IMR-90 (cell line): ENCODE data around the gene MCF2L. TPM values are rescaled to one million over a fixed set of nuclear protein-coding genes. Genes with fewer than 3 reads are reported as not detected.

Source experiments
- ATAC-seq: fragments of 200-7000 bp; cut with Tn5 transposase; 2 replicates; pipeline ENCODE4 v1.9.1; 2020; ENCODE audit warnings: low read depth, mild to moderate bottlenecking, moderate library complexity
- BruUV-seq: library from RNA; stranded (reverse); fragments of 400-500 nt; replicated peaks from 2 replicates; lab custom pipeline; 2021; lab: Mats Ljungman, UMichigan
- CTCF ChIA-PET: fragments of 300-600 bp; formaldehyde crosslinking; extraction: SDS; loops from one replicate; lab custom pipeline; 2021; ENCODE audit warnings: antibody characterized with exemption; lab: Yijun Ruan, JAX
- POLR2A ChIA-PET: fragments of 300-600 bp; sonication (Branson Sonifier 250); formaldehyde crosslinking; loops from one replicate; lab custom pipeline; 2022; ENCODE audit warnings: antibody characterized with exemption; ENCODE audit not compliant: unreplicated experiment; lab: Charles Lee
- DNase-seq: peaks from one replicate; pipeline ENCODE4 v3.0.0; 2013
- H2AFZ ChIP-seq: replicated peaks from 2 replicates; pipeline ENCODE3; 2013; ENCODE audit warnings: low read length, mild to moderate bottlenecking; ENCODE audit not compliant: poor library complexity
- H2AK5ac ChIP-seq: 2 replicates; pipeline ENCODE4 v1.6.1; 2013; ENCODE audit warnings: low read depth, low read length, inconsistent platforms
- H2AK9ac ChIP-seq: replicated peaks from 2 replicates; pipeline ENCODE3; 2013; ENCODE audit warnings: mild to moderate bottlenecking, low read depth, low read length, moderate library complexity; ENCODE audit not compliant: poor library complexity
- H2BK120ac ChIP-seq: 2 replicates; pipeline ENCODE4 v1.6.1; 2013; ENCODE audit warnings: low read depth, low read length, inconsistent platforms
- H2BK15ac ChIP-seq: 3 replicates; pipeline ENCODE4 v1.6.1; 2013; ENCODE audit warnings: low read depth, low read length, inconsistent platforms
- H2BK20ac ChIP-seq: 2 replicates; pipeline ENCODE4 v1.6.1; 2013; ENCODE audit warnings: low read depth, mild to moderate bottlenecking, inconsistent platforms, low read length, moderate library complexity
- H2BK5ac ChIP-seq: 2 replicates; pipeline ENCODE4 v1.6.1; 2013; ENCODE audit warnings: mild to moderate bottlenecking, low read depth, low read length, inconsistent platforms; ENCODE audit not compliant: poor library complexity, severe bottlenecking
- H3K14ac ChIP-seq: replicated peaks from 2 replicates; pipeline ENCODE4 v1.6.1; 2013; ENCODE audit warnings: low read depth, low read length, inconsistent platforms
- H3K18ac ChIP-seq: 2 replicates; pipeline ENCODE4 v1.6.1; 2013; ENCODE audit warnings: low read depth, low read length, control low read depth
- H3K23ac ChIP-seq: 2 replicates; pipeline ENCODE4 v1.6.1; 2013; ENCODE audit warnings: low read depth, low read length, inconsistent platforms
- H3K27ac ChIP-seq: 2 replicates; pipeline ENCODE4 v1.5.1; 2013; ENCODE audit warnings: mild to moderate bottlenecking, control low read depth, low read length; ENCODE audit not compliant: insufficient read depth
- H3K27me3 ChIP-seq: 2 replicates; pipeline ENCODE4 v1.6.1; 2013; ENCODE audit warnings: low read length; ENCODE audit not compliant: control insufficient read depth, insufficient read depth
- H3K36me3 ChIP-seq: 2 replicates; pipeline ENCODE4 v1.6.1; 2013; ENCODE audit warnings: low read length, mixed read lengths; ENCODE audit not compliant: control insufficient read depth, insufficient read depth
- H3K4ac ChIP-seq: 2 replicates; pipeline ENCODE4 v1.6.1; 2013; ENCODE audit warnings: low read depth, low read length, inconsistent platforms
- H3K4me1 ChIP-seq: 2 replicates; pipeline ENCODE4 v1.6.1; 2013; ENCODE audit warnings: low read length, mixed read lengths; ENCODE audit not compliant: control insufficient read depth, insufficient read depth
- H3K4me2 ChIP-seq: 2 replicates; pipeline ENCODE4 v1.6.1; 2013; ENCODE audit warnings: low read depth, mild to moderate bottlenecking, control low read depth, low read length, moderate library complexity
- H3K4me3 ChIP-seq: 2 replicates; pipeline ENCODE4 v1.5.1; 2013; ENCODE audit warnings: low read depth, mild to moderate bottlenecking, control low read depth, low read length, moderate library complexity; ENCODE audit not compliant: insufficient read depth
- H3K56ac ChIP-seq: 2 replicates; pipeline ENCODE4 v1.6.1; 2013; ENCODE audit warnings: low read length, inconsistent platforms; ENCODE audit not compliant: insufficient read depth; ENCODE audit errors: extremely low read depth
- H3K79me1 ChIP-seq, 2 experiments: 2 replicates each; pipeline ENCODE4 v1.6.1; 2013; ENCODE audit warnings: low read length in 2 of 2, inconsistent platforms in 1 of 2, low read depth in 1 of 2
- H3K9ac ChIP-seq: 2 replicates; pipeline ENCODE4 v1.6.1; 2013; ENCODE audit warnings: low read depth, low read length, control low read depth
- H3K9me1 ChIP-seq: 2 replicates; pipeline ENCODE4 v1.6.1; 2013; ENCODE audit warnings: low read length, inconsistent platforms; ENCODE audit not compliant: insufficient read depth
- H3K9me3 ChIP-seq: 2 replicates; pipeline ENCODE4 v1.6.1; 2013; ENCODE audit warnings: low read length; ENCODE audit not compliant: control insufficient read depth, insufficient read depth
- H4K20me1 ChIP-seq: 2 replicates; pipeline ENCODE4 v1.6.1; 2013; ENCODE audit warnings: low read length, inconsistent platforms; ENCODE audit not compliant: insufficient read depth
- H4K5ac ChIP-seq: 2 replicates; pipeline ENCODE4 v1.6.1; 2013; ENCODE audit warnings: mild to moderate bottlenecking, low read depth, low read length, control low read depth
- H4K8ac ChIP-seq, 2 experiments: 2 replicates each; pipeline ENCODE4 v1.6.1; 2013; ENCODE audit warnings: low read depth in 2 of 2, low read length in 2 of 2, control low read depth in 1 of 2, inconsistent platforms in 1 of 2
- H4K91ac ChIP-seq: 2 replicates; pipeline ENCODE4 v1.6.1; 2013; ENCODE audit warnings: low read depth, low read length, inconsistent platforms; ENCODE audit not compliant: insufficient read depth
- BHLHE40 ChIP-seq: fragments of 150-350 bp; IDR thresholded peaks from 2 replicates; pipeline ENCODE4 v1.6.1; 2016; ENCODE audit warnings: mild to moderate bottlenecking, low read depth, low read length
- CEBPB ChIP-seq: IDR thresholded peaks from 2 replicates; pipeline ENCODE4 v1.6.1; 2012; ENCODE audit warnings: low read depth, low read length, improper control_type of control experiment
- CHD1 ChIP-seq: IDR thresholded peaks from 2 replicates; pipeline ENCODE4 v1.6.1; 2012; ENCODE audit warnings: low read depth, low read length, improper control_type of control experiment
- CTCF ChIP-seq: conservative IDR thresholded peaks from 2 replicates; pipeline ENCODE4 v1.5.1; 2012; ENCODE audit warnings: mild to moderate bottlenecking, low read depth, low read length, improper control_type of control experiment
- FOS ChIP-seq: fragments of 150-350 bp; IDR thresholded peaks from 2 replicates; pipeline ENCODE4 v1.6.1; 2016; ENCODE audit warnings: low read depth, low read length
- MAFK ChIP-seq: IDR thresholded peaks from 2 replicates; pipeline ENCODE4 v1.6.1; 2012; ENCODE audit warnings: low read depth, low read length, improper control_type of control experiment
- MXI1 ChIP-seq: IDR thresholded peaks from 2 replicates; pipeline ENCODE4 v1.6.1; 2012; ENCODE audit warnings: low read depth, mild to moderate bottlenecking, low read length, moderate library complexity, borderline replicate concordance
- NFE2L2 ChIP-seq: fragments of 150-350 bp; IDR thresholded peaks from 2 replicates; pipeline ENCODE4 v1.6.1; 2016; ENCODE audit warnings: low read depth, mild to moderate bottlenecking, low read length
- POLR2A ChIP-seq: IDR thresholded peaks from 2 replicates; pipeline ENCODE4 v1.6.1; 2012; ENCODE audit warnings: mild to moderate bottlenecking, low read depth, low read length
- RAD21 ChIP-seq: IDR thresholded peaks from 2 replicates; pipeline ENCODE4 v1.6.1; 2012; ENCODE audit warnings: low read length, improper control_type of control experiment
- RCOR1 ChIP-seq: IDR thresholded peaks from 2 replicates; pipeline ENCODE4 v1.6.1; 2012; ENCODE audit warnings: mild to moderate bottlenecking, low read length, improper control_type of control experiment; ENCODE audit not compliant: insufficient replicate concordance
- RFX5 ChIP-seq: IDR thresholded peaks from 2 replicates; pipeline ENCODE4 v1.8.0; 2012; ENCODE audit warnings: low read depth, mild to moderate bottlenecking, low read length, moderate library complexity
- SMC3 ChIP-seq: fragments of 150-350 bp; IDR thresholded peaks from 2 replicates; pipeline ENCODE4 v1.6.1; 2016; ENCODE audit warnings: low read depth, mild to moderate bottlenecking, antibody characterized with exemption, low read length, moderate library complexity
- USF2 ChIP-seq: fragments of 150-350 bp; IDR thresholded peaks from 2 replicates; pipeline ENCODE4 v1.6.1; 2017; ENCODE audit warnings: mild to moderate bottlenecking, antibody characterized with exemption, low read length, low read depth
- WGBS, 2 experiments: methylation state at CpG; one replicate each; pipeline versions ENCODE4 v1.1.5 to v1.1.7; 2013; ENCODE audit warnings: missing lambda C conversion rate in 2 of 2; ENCODE audit not compliant: insufficient read length in 1 of 2; ENCODE audit errors: extremely low coverage in 2 of 2; 5-methylcytosine and 5-hydroxymethylcytosine counted together
- dilution Hi-C: fragments of 300-500 bp; cut with HindIII; formaldehyde crosslinking; loops from one replicate; pipeline ENCODE4 v1.14.3; 2018; ENCODE audit warnings: low sequenced_read_pairs; ENCODE audit not compliant: unreplicated experiment
- in situ Hi-C: fragments of 300-500 bp; cut with MboI; formaldehyde crosslinking; loops from 3 replicates; pipeline ENCODE4 v1.14.3; 2019; ENCODE audit warnings: low sequenced_read_pairs, inconsistent platforms, mixed read lengths
- intact Hi-C: fragments of 100-400 bp; cut with micrococcal nuclease; formaldehyde crosslinking; loops from 2 replicates; pipeline ENCODE4 v1.10.0; 2022
- polyA plus RNA-seq, 3 experiments: library from polyadenylated mRNA; depleted of rRNA; stranded (reverse); fragments of >200 nt; gene quantifications; 2 replicates each; pipeline ENCODE4 v1.2.3, GENCODE V29; 2012; ENCODE audit warnings: low replicate concordance in 1 of 3
- total RNA-seq: library from RNA; depleted of rRNA; stranded (reverse); fragments of >200 nt; gene quantifications from 2 replicates; pipeline ENCODE4 v1.2.3, GENCODE V29; 2012

Gene MCF2L
- total and polyA plus RNA-seq, 2 of the 4 experiments (the other 2 are of a cell fraction): 0.18 TPM; not detected in 1

- no TSS peak for BruUV-seq
- H4K91ac ChIP-seq: no peak overlapping the region
- H4K8ac ChIP-seq: no peak overlapping the region
- H3K27ac ChIP-seq: no peak overlapping the region
- 89% methylated on average over 5 of the region's 14 CpGs; no CpG with 5 or more reads in 1 of the 2 experiments for WGBS, 2 experiments
- H2BK120ac ChIP-seq: no peak overlapping the region
- no peak overlapping the region for H2AFZ ChIP-seq
- no peak overlapping the region for H3K56ac ChIP-seq
- no peak overlapping the region for H2BK20ac ChIP-seq
- H4K20me1 ChIP-seq: no peaks in the 10 kb centered on the region; the same call in 1 of the 2 replicates
- no peaks in the 10 kb centered on the region for H3K36me3 ChIP-seq
- no peak overlapping the region for H3K9ac ChIP-seq
- no peaks in the 10 kb centered on the region; the same call in 1 of the 2 replicates for H3K4me1 ChIP-seq
- in situ Hi-C loops: no loop called here
- no peak for TF ChIP-seq CEBPB
- TF ChIP-seq RFX5: no peak
- TF ChIP-seq RAD21: no peak
- no peak for TF ChIP-seq CTCF
- TF ChIP-seq CHD1: no peak
- TF ChIP-seq RCOR1: no peak
- no peak for TF ChIP-seq FOS
- no peak for TF ChIP-seq USF2
- no peak for TF ChIP-seq MXI1
- TF ChIP-seq SMC3: no peak
- TF ChIP-seq MAFK: no peak
- no peak for TF ChIP-seq NFE2L2
- TF ChIP-seq POLR2A: no peak
- no peak for TF ChIP-seq BHLHE40
- DNase-seq (no peak), ATAC-seq (no peak)
- H3K23ac ChIP-seq: no peak overlapping the region
- CTCF ChIA-PET: no interaction called here
- peaks cover 59% of the 10 kb centered on the region for H3K27me3 ChIP-seq
- no peak overlapping the region for H3K4me3 ChIP-seq
- no peak overlapping the region for H2AK5ac ChIP-seq
- no peak overlapping the region for H4K5ac ChIP-seq
- no peak overlapping the region for H2AK9ac ChIP-seq
- H3K4me2 ChIP-seq: no peak overlapping the region
- H2BK15ac ChIP-seq: no peak overlapping the region
- no peaks in the 10 kb centered on the region for H3K9me1 ChIP-seq
- no peak overlapping the region for H3K14ac ChIP-seq
- no peak overlapping the region for H2BK5ac ChIP-seq
- H3K4ac ChIP-seq: no peak overlapping the region
- POLR2A ChIA-PET: no interaction called here
- H3K9me3 ChIP-seq: no peaks in the 10 kb centered on the region; the same call in 1 of the 2 replicates
- H3K79me1 ChIP-seq: no peaks in the 10 kb centered on the region
- no peak overlapping the region for H3K18ac ChIP-seq
- intact Hi-C loops: no loop called here
- dilution Hi-C loops: no loop called here
Measured at GRCh38 chr13:113004126-113004525, 35.1 kb downstream of the MCF2L start.
